ENCODE results near the gene MPHOSPH6.
"Not testable (repeated sequence)": the region's sequence is repeated elsewhere in the genome, so short reads cannot be mapped to it uniquely, and the experiment has no call there.

MPHOSPH6 gene

GRCh38 chr16:82152196-82152595 lies 17.8 kb downstream of the MPHOSPH6 start:
- Mint-ChIP-seq H3K27me3 (no peaks in the 10 kb centered on the region), H3K27ac (no peak overlapping the region), H3K36me3 (peaks cover 48% of the 10 kb centered on the region), H3K4me3 (no peak overlapping the region), H3K4me1 (no peaks in the 10 kb centered on the region), H3K9me3 (no peaks in the 10 kb centered on the region)
- no peak for DNase-seq
- CTCF ChIA-PET: no interaction called here

GRCh38 chr16:82150549-82150948 lies 19.5 kb downstream of the MPHOSPH6 start:
- CTCF ChIA-PET: no interaction called here
- H3K4me1 Mint-ChIP-seq: peaks cover 2% of the 10 kb centered on the region
- H3K9me3 Mint-ChIP-seq: no peaks in the 10 kb centered on the region
- no peak for DNase-seq
- H3K4me3 Mint-ChIP-seq: no peak overlapping the region
- H3K36me3 Mint-ChIP-seq: peaks cover 56% of the 10 kb centered on the region
- no peaks in the 10 kb centered on the region for H3K27me3 Mint-ChIP-seq
- H3K27ac Mint-ChIP-seq: no peak overlapping the region

GRCh38 chr16:82149536-82149935 lies 20.5 kb downstream of the MPHOSPH6 start:
- H3K27ac Mint-ChIP-seq: no peak overlapping the region
- no peak overlapping the region for H3K4me3 Mint-ChIP-seq
- peaks cover 3% of the 10 kb centered on the region for H3K4me1 Mint-ChIP-seq
- CTCF ChIA-PET: no interaction called here
- no peak for DNase-seq
- peaks cover 53% of the 10 kb centered on the region for H3K36me3 Mint-ChIP-seq
- H3K27me3 Mint-ChIP-seq: no peaks in the 10 kb centered on the region
- no peaks in the 10 kb centered on the region for H3K9me3 Mint-ChIP-seq

GRCh38 chr16:82147546-82147945 lies 22.5 kb downstream of the MPHOSPH6 start:
- CTCF ChIA-PET: no interaction called here
- DNase-seq: no peak
- Mint-ChIP-seq H3K4me3 (no peak overlapping the region), H3K4me1 (peaks cover 3% of the 10 kb centered on the region), H3K36me3 (peaks cover 39% of the 10 kb centered on the region), H3K27ac (no peak overlapping the region), H3K27me3 (no peaks in the 10 kb centered on the region), H3K9me3 (no peaks in the 10 kb centered on the region)

- Mint-ChIP-seq H3K4me3 (no peak overlapping the region), H3K27ac (no peak overlapping the region), H3K9me3 (no peaks in the 10 kb centered on the region), H3K27me3 (no peaks in the 10 kb centered on the region), H3K4me1 (peaks cover 3% of the 10 kb centered on the region), H3K36me3 (peaks cover 38% of the 10 kb centered on the region)
- DNase-seq: no peak
- CTCF ChIA-PET: no interaction called here
These were observed 23.1 kb downstream of the MPHOSPH6 start for GRCh38 chr16:82146957-82147356.

DNA sequence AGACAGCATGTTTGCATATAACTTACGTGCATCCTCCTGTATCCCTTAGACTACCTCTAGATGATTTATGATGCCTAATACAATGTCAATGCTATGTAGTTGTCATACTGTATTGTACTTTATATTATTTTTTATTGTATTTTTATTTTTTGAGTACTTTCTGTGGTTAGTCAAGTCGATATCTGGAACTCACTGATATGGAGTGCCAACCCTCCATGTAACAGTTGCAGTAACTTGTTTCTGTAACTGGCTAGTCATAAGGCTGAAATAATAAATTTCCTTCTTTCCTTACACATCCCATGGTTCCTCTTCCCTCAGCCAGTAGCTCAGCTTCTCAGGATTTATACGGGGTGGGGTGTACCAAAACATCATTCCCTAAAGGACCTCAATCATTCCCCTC lies 23.5 kb downstream of the MPHOSPH6 start:
- H3K27me3 Mint-ChIP-seq: no peaks in the 10 kb centered on the region

DNA sequence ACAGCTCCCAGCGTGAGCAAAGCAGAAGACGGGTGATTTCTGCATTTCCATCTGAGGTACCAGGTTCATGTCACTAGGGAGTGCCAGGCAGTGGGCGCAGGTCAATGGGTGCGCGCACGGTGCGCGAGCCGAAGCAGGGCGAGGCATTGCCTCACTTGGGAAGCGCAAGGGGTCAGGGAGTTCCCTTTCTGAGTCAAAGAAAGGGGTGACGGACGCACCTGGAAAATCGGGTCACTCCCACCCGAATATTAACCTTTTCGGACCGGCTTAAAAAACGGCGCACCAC lies 30.8 kb downstream of the MPHOSPH6 start:
- H3K27me3 Mint-ChIP-seq, H3K9me3 Mint-ChIP-seq, H3K4me3 Mint-ChIP-seq, DNase-seq, CTCF ChIA-PET: not testable (repeated sequence)
- Mint-ChIP-seq H3K27ac (peak overlapping the region; percentile 71), H3K4me1 (peaks cover 11% of the 10 kb centered on the region), H3K36me3 (peaks cover 15% of the 10 kb centered on the region)

More for the DNA sequence above, 23.5 kb downstream of the MPHOSPH6 start:
- Mint-ChIP-seq H3K4me3 (no peak overlapping the region), H3K27ac (no peak overlapping the region), H3K4me1 (peaks cover 3% of the 10 kb centered on the region), H3K36me3 (peaks cover 40% of the 10 kb centered on the region), H3K9me3 (no peaks in the 10 kb centered on the region)
- no peak for DNase-seq
- CTCF ChIA-PET: no interaction called here

GRCh38 chr16:82138478-82139285 lies 31.3 kb downstream of the MPHOSPH6 start:
- CTCF ChIA-PET: no interaction called here
- Mint-ChIP-seq H3K4me1 (peaks cover 17% of the 10 kb centered on the region), H3K27me3 (no peaks in the 10 kb centered on the region), H3K9me3 (no peaks in the 10 kb centered on the region), H3K27ac (peak overlapping the region; percentile 71), H3K36me3 (peaks cover 15% of the 10 kb centered on the region), H3K4me3 (no peak overlapping the region)
- no peak for DNase-seq

- Mint-ChIP-seq H3K27ac (no peak overlapping the region), H3K36me3 (peaks cover 15% of the 10 kb centered on the region), H3K4me3 (no peak overlapping the region), H3K4me1 (peaks cover 23% of the 10 kb centered on the region), H3K27me3 (no peaks in the 10 kb centered on the region), H3K9me3 (no peaks in the 10 kb centered on the region)
- DNase-seq: no peak
- CTCF ChIA-PET: no interaction called here
These were observed 32.2 kb downstream of the MPHOSPH6 start for GRCh38 chr16:82137822-82138167.

DNA sequence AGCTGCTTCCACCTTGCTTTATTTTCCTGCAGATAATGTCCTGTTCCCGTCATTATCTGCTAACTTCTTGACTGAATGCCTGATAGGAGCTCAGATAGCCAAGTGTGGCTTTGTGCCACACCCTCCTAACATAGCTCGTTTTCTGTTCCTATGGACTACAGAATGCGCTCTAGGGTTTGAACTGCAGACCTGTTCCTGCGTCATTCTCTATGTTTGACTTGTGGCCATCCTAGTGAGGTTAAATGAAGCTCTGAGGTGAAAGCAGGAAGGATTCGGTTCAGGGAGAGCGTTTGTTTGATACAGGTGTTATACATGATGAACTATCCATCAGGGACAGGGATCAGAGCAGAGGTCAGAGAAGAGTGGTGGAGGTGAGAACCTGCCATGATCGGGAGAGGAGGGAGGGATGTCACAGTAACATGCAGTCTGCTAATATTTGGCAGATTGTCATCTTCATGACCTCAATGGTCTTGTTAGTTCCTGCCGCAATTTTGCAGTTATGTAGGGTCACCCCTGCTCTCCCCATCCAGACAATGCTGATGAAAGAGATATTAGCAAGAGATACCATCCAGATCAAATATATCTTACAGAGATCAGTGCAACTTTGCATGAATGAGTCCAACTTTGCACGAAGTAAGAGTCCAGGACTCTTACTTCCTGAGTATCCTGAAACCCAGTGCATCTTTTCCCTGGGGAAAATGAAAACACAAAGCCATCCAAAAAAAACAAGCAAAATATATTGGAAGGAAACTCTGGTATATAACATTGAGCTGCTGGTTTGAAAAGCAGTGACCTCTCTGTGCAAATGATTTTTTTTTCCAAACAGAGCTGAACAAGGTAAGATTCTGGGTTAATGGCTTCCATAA lies 32.8 kb downstream of the MPHOSPH6 start:
- Mint-ChIP-seq H3K36me3 (peaks cover 15% of the 10 kb centered on the region), H3K4me1 (peaks cover 23% of the 10 kb centered on the region), H3K27me3 (no peaks in the 10 kb centered on the region), H3K9me3 (no peaks in the 10 kb centered on the region), H3K27ac (no peak overlapping the region), H3K4me3 (no peak overlapping the region)
- no peak for DNase-seq
- CTCF ChIA-PET: no interaction called here

DNA sequence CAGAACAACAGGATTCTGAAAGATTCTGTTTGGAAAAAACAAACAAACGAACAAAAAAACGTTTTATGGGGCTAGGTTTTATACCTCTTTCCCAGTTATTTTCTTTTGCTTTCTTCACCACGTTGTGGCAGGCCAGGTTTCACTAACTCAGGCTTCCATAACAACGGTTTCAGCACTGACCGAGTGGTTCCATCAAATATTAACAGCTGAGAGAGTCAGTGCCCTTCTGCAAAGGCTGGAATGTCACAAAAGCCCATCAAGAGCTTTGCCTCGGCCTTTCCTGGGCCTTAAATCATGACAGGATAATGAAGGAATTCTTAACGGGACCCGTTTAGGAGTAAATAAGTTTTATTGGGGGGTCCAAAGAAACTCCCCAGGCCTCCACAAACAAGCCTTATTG lies 34.2 kb downstream of the MPHOSPH6 start:
- no peak for DNase-seq
- Mint-ChIP-seq H3K27ac (no peak overlapping the region), H3K4me3 (no peak overlapping the region), H3K27me3 (no peaks in the 10 kb centered on the region), H3K36me3 (peaks cover 12% of the 10 kb centered on the region), H3K9me3 (no peaks in the 10 kb centered on the region), H3K4me1 (peaks cover 23% of the 10 kb centered on the region)
- CTCF ChIA-PET: interaction anchor here (1.0 kb wide), 1 partner anchor 88 kb away, joined by 3 read pairs; no protein-coding TSS in a partner anchor

DNA sequence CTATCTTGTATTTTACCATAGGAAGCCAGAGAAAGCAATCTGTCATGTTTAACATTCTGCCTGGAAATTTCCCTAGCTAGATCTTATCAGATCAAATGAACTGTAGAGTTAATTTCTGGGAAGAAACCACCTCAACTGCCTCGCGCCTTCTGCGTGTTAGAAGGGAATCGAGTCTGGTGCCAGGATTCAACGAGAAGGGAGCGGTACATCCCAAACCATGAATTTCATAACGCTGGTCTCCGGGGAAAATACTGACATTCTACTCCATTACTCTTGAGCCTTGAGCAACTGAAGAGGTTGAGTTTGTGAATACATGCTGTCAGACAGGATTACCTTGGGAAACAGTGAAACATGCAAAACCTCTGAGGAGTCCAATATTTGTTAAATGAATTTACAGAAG lies 35.2 kb downstream of the MPHOSPH6 start:
- Mint-ChIP-seq H3K27me3 (no peaks in the 10 kb centered on the region), H3K36me3 (peaks cover 10% of the 10 kb centered on the region), H3K27ac (no peak overlapping the region), H3K9me3 (no peaks in the 10 kb centered on the region), H3K4me3 (no peak overlapping the region), H3K4me1 (peaks cover 23% of the 10 kb centered on the region)
- DNase-seq: no peak
- CTCF ChIA-PET: interaction anchor here (1.0 to 1.5 kb wide), 2 partner anchors 35 to 89 kb away, joined by 3 to 4 read pairs; partner anchors contain the start of gene MPHOSPH6

- CTCF ChIA-PET: interaction anchor here (1.5 to 1.6 kb wide), 3 partner anchors 20 to 97 kb away, joined by 4 to 6 read pairs (median 4); partner anchors contain the start of gene MPHOSPH6
- Mint-ChIP-seq H3K4me3 (no peak overlapping the region), H3K27me3 (no peaks in the 10 kb centered on the region), H3K36me3 (peaks cover 6% of the 10 kb centered on the region), H3K27ac (peak overlapping the region; percentile 64), H3K4me1 (peaks cover 23% of the 10 kb centered on the region), H3K9me3 (no peaks in the 10 kb centered on the region)
- peak; percentile 33 for DNase-seq
These were observed 36.2 kb downstream of the MPHOSPH6 start for GRCh38 chr16:82133798-82134197.

DNA sequence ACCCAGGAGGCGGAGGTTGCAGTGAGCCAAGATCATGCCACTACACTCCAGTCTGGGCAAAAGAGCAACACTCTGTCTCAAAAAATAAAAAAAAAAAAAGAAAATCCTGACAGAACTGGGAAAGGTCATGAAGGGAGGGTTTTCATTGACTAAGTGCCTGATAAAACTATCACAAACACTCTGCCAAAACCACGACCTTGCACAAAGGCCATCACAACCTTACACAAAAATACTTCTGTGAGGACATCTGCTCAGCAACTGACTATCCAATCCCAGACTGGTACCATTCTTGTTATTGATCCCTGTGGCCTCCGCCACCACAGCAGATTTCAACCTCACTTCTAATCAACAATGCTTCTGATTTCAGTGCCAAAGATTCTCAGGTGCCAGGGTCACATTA lies 40.1 kb downstream of the MPHOSPH6 start:
- CTCF ChIA-PET: no interaction called here
- Mint-ChIP-seq H3K4me1 (peaks cover 19% of the 10 kb centered on the region), H3K9me3 (no peaks in the 10 kb centered on the region), H3K4me3 (no peak overlapping the region), H3K27ac (no peak overlapping the region), H3K36me3 (no peaks in the 10 kb centered on the region), H3K27me3 (no peaks in the 10 kb centered on the region)
- DNase-seq: no peak

- no peaks in the 10 kb centered on the region for H3K36me3 Mint-ChIP-seq
- CTCF ChIA-PET: no interaction called here
- H3K4me1 Mint-ChIP-seq: no peaks in the 10 kb centered on the region
- no peak overlapping the region for H3K4me3 Mint-ChIP-seq
- peaks cover 4% of the 10 kb centered on the region for H3K27me3 Mint-ChIP-seq
- H3K27ac Mint-ChIP-seq: no peak overlapping the region
- no peaks in the 10 kb centered on the region for H3K9me3 Mint-ChIP-seq
- no peak for DNase-seq
These were observed 45.4 kb downstream of the MPHOSPH6 start for GRCh38 chr16:82124651-82125050.
